Psoas muscle (tissue), 8 donors: Measurements from ENCODE around the gene SSBP3. TPM values are rescaled to one million over a fixed set of nuclear protein-coding genes. Genes with fewer than 3 reads are reported as not detected.
A peak's percentile ranks its signal among the peaks of the same experiment; 100 is the strongest.

Experiments used
- ATAC-seq, 4 donors: fragments of 200-7000 bp; cut with Tn5 transposase; one replicate each; pipeline ENCODE4 v1.9.1; 2020; ENCODE audit warnings: moderate library complexity in 3 of 4, mild to moderate bottlenecking in 2 of 4
- DNase-seq, 2 donors: peaks; one replicate each; pipeline ENCODE4 v3.0.0-alpha.2; 2020
- H3K27ac ChIP-seq: fragments of 200-600 bp; one replicate; pipeline ENCODE4 v1.8.0; 2022
- H3K27me3 ChIP-seq, 3 donors: fragments of 200-600 bp in 1 of 3; one replicate each; pipeline versions ENCODE4 v1.6.1 to v1.8.0; 2013 to 2022; ENCODE audit warnings: low read length in 2 of 3, mild to moderate bottlenecking in 2 of 3, moderate library complexity in 1 of 3; ENCODE audit not compliant: insufficient read depth in 3 of 3
- H3K36me3 ChIP-seq, 2 donors: fragments of 200-600 bp in 1 of 2; one replicate each; pipeline versions ENCODE4 v1.6.1 to v1.8.0; 2013 to 2022; ENCODE audit warnings: low read depth in 1 of 2, mild to moderate bottlenecking in 1 of 2, moderate library complexity in 1 of 2; ENCODE audit not compliant: insufficient read depth in 1 of 2
- H3K4me1 ChIP-seq: fragments of 200-600 bp; one replicate; pipeline ENCODE4 v1.8.0; 2022
- H3K4me3 ChIP-seq: fragments of 200-600 bp; one replicate; pipeline ENCODE4 v1.8.0; 2022; ENCODE audit warnings: mild to moderate bottlenecking
- H3K9me3 ChIP-seq: fragments of 200-600 bp; one replicate; pipeline ENCODE4 v1.8.0; 2022
- CTCF ChIP-seq: fragments of 200-600 bp; IDR thresholded peaks from one replicate; pipeline ENCODE4 v1.8.0; 2022; ENCODE audit warnings: antibody characterized with exemption
- WGBS, 3 donors: extraction: QIAGEN DNeasy Blood & Tissue Kit; methylation state at CpG; one replicate each; pipeline versions ENCODE4 v1.1.6 to v1.1.7; 2013; 5-methylcytosine and 5-hydroxymethylcytosine counted together
- intact Hi-C, 2 donors: fragments of 100-400 bp; cut with DNase I; formaldehyde crosslinking; loops; one replicate each; pipeline versions ENCODE4 v1.11.0 to v1.14.2; 2022
- polyA plus RNA-seq, 3 donors: library from polyadenylated mRNA; stranded (reverse); fragments of 200-250 nt; gene quantifications; one replicate each; pipeline ENCODE4 v1.2.3, GENCODE V29; 2013
- total RNA-seq, 4 donors: library from RNA; stranded (reverse); fragmentation: NEBNext Ultra II Directional in 2 of 4; extraction: Animal tissue kit (Norgen Biotek cat#: 25700) in 2 of 4; gene quantifications; one replicate each; pipeline versions ENCODE4 v1.2.1 to v1.2.4, GENCODE V29; 2021 to 2023
- donor health status: healthy with polysubstance abuse.
- donor health status: DM: no; HTN: no; CAD: no; lungs with moderate emphysema.
- donor health status: Bipolar disorder and iron deficiency.
- donor health status: healthy.
- donor health status: DM: yes; HTN: yes; CAD: no.
- donor health status: DM: no; HTN: no; CAD: no.
- donor health status: DM: no; HTN: no; CAD: no.
- donor health status: DM: yes; HTN: yes; CAD: no.

SSBP3 gene
- total and polyA plus RNA-seq, 7 donors: 7.9 to 24.2 (median 21.6) TPM

- WGBS, 3 donors: 88 to 96% (median 90%) methylated on average over 7 to 9 of the region's 9 CpGs
- no peaks in the 10 kb centered on the region for H3K9me3 ChIP-seq
- H3K27ac ChIP-seq: peak overlapping the region; percentile 80
- no peak for ATAC-seq
- H3K4me3 ChIP-seq: no peak overlapping the region
- H3K36me3 ChIP-seq: no peaks in the 10 kb centered on the region
- H3K27me3 ChIP-seq: no peaks in the 10 kb centered on the region
- no peak for DNase-seq
- peaks cover 57% of the 10 kb centered on the region for H3K4me1 ChIP-seq
- TF ChIP-seq CTCF: no peak
- intact Hi-C loops: loop anchor here (5.0 kb wide), 2 partner anchors 34 to 56 kb away; no protein-coding TSS in a partner anchor
Measured at GRCh38 chr1:54341763-54342162, 64.4 kb downstream of the SSBP3 start.

- Histone ChIP-seq H3K27me3 (no peaks in the 10 kb centered on the region), H3K9me3 (no peaks in the 10 kb centered on the region), H3K27ac (peak overlapping the region; percentile 80), H3K4me3 (no peak overlapping the region), H3K4me1 (peaks cover 66% of the 10 kb centered on the region), H3K36me3 (no peaks in the 10 kb centered on the region)
- intact Hi-C loops: loop anchor here (5.0 kb wide), 2 partner anchors 34 to 56 kb away; no protein-coding TSS in a partner anchor
- no peak for TF ChIP-seq CTCF
- 28 to 35% (median 28%) methylated on average over 5 of the region's 5 CpGs for WGBS, 3 donors
- DNase-seq (no peak), ATAC-seq (peak in 2 of 4 donors; percentile 22 to 39)
Measured at GRCh38 chr1:54340878-54341277, 65.3 kb downstream of the SSBP3 start.

- peaks cover 70% of the 10 kb centered on the region for H3K4me1 ChIP-seq
- H3K36me3 ChIP-seq: no peaks in the 10 kb centered on the region
- H3K9me3 ChIP-seq: no peaks in the 10 kb centered on the region
- intact Hi-C loops: loop anchor here (5.0 kb wide), 2 partner anchors 33 to 57 kb away; no protein-coding TSS in a partner anchor
- no peak for TF ChIP-seq CTCF
- H3K27me3 ChIP-seq: no peaks in the 10 kb centered on the region
- H3K27ac ChIP-seq: peak overlapping the region; percentile 80
- ATAC-seq (peak in 2 of 4 donors; percentile 21 to 37), DNase-seq (no peak)
- 34 to 50% (median 34%) methylated on average over 6 of the region's 6 CpGs for WGBS, 3 donors
- H3K4me3 ChIP-seq: no peak overlapping the region
Measured at GRCh38 chr1:54340434-54340833, 65.8 kb downstream of the SSBP3 start.

GRCh38 chr1:54339126-54339525 is 67.1 kb downstream of the SSBP3 start:
- DNase-seq (no peak), ATAC-seq (no peak)
- 93 to 98% (median 95%) methylated on average over 2 of the region's 2 CpGs for WGBS, 3 donors
- Histone ChIP-seq H3K27ac (no peak overlapping the region), H3K4me1 (peaks cover 82% of the 10 kb centered on the region), H3K27me3 (no peaks in the 10 kb centered on the region), H3K4me3 (no peak overlapping the region), H3K36me3 (no peaks in the 10 kb centered on the region), H3K9me3 (no peaks in the 10 kb centered on the region)
- intact Hi-C loops: loop anchor here (5.0 to 10.0 kb wide), 2 partner anchors 43 to 64 kb away; no protein-coding TSS in a partner anchor
- no peak for TF ChIP-seq CTCF

- DNase-seq (no peak), ATAC-seq (no peak)
- intact Hi-C loops: loop anchor here (5.0 to 10.0 kb wide), 2 partner anchors 44 to 64 kb away; no protein-coding TSS in a partner anchor
- Histone ChIP-seq H3K4me3 (no peak overlapping the region), H3K27me3 (no peaks in the 10 kb centered on the region), H3K9me3 (no peaks in the 10 kb centered on the region), H3K27ac (no peak overlapping the region), H3K36me3 (no peaks in the 10 kb centered on the region), H3K4me1 (peaks cover 85% of the 10 kb centered on the region)
- WGBS, 3 donors: 76 to 85% (median 79%) methylated on average over 8 of the region's 8 CpGs
- TF ChIP-seq CTCF: no peak
Measured at GRCh38 chr1:54338464-54338863, 67.7 kb downstream of the SSBP3 start.
